ENCODE data around the gene CD8A.

The CD8A gene

DNA sequence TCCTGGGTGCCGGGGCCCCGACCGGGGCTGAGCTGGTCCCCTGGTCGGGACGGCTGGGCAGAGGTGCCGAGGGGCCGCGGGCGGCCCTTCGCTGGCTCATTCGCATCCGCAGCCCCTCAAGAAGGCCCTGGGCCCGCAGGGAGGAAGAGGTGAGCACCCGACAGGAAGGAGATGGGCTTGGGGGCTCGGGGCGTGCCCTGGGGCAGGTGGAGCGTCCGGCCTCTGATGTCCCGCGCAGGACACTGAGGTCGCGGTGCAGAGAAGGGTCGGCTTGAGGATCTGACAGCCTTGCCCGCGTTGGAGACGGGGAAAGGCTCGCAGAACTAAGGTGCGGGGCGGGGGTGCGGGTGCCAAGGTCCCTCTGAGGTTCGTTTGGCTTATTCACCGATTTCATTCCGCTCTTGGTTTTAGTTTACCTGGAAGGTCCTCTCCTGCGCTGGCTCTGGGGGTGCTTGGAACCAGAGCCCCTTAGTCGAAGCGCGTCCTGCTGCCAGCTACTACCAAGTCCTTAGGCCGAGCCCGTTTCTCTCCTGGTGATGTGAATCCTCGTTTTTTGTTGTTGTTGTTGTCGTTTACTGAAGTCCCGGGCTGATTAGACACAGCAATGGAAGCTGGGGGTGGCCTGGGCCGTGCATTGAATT, 18.9 kb upstream of the CD8A start:
- in situ Hi-C loops (cut with HindIII; ENCODE audit: low sequenced_read_pairs): no loop called here

DNA sequence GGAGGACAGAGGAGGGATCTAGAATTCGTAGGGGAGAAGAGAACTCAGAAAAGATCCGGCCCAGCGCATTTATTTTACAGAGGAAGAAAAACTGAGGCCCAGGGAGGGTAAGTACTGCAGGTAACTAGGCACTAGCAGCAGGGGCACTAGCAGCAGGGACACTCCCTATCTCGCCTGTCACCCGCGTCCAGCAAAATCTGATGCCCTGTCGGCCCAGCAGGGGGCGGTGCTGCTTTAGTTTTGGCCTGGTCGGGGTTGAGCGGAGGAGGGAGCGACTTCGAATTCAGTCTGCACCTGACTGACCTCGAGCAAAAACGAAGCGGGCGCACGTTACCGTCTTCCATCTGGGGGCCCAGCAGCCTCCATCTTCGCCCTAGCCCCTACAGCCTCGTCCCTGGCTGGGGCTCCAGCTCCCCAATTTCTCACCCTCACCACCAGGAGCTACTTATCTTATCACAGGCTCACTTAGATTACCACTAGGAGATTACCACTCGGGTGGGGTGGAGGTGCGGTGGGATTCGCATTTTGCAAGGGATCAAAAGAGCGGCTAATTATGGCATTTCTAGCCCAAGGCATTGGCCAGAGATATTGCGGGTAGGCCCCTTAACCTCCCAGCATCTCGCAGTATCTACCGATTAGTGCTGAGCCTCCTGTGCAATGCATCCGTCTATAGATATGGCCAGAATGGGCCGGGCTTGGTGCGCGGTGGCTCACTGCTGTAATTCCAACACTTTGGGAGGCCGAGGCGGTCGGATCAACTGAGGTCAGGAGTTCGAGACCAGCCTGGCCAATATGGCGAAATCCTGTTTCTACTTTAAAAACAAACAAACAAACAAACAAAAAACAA, 17.8 kb upstream of the CD8A start:
- in situ Hi-C loops (cut with HindIII; ENCODE audit: low sequenced_read_pairs): no loop called here

DNA sequence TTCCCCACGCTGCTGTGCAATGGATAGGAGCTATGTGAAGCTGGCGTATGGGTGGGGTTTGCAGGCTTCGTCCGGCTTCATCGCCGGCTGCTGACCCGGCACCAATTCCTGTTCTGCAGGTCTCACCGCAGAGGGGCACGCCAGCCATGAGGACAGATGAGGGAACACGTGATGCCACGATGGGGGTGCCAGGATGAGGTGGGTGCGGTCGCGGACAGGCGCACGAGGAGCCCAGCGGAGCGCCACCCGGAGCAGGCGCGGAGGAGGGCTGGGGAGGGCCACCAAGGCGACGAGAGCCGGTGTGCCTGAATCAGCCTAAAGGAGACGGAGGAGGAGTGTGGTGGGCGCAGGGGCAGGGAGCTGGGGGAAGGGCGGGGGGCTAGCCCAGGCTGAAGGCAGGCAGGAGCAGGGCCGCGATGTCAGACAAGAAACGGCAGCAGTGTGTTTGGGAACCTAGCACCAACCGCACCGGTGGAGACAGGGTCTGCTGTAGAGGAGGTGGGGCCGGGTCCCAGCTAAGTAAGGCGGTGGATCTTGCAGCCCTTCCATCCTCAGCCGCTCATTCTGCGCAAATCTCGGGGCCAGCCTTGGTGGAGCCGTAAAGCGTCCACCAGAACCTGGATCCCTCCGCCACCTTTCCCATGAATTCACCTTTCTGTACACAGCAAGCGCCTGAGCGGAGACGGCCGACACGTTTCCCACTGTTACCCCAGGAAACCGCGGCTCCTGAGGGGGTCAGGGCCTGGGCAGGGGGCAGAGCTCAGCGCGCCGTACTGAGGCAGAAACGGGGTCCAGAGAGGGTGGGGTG, 17.0 kb upstream of the CD8A start:
- in situ Hi-C loops (cut with HindIII; ENCODE audit: low sequenced_read_pairs): no loop called here

DNA sequence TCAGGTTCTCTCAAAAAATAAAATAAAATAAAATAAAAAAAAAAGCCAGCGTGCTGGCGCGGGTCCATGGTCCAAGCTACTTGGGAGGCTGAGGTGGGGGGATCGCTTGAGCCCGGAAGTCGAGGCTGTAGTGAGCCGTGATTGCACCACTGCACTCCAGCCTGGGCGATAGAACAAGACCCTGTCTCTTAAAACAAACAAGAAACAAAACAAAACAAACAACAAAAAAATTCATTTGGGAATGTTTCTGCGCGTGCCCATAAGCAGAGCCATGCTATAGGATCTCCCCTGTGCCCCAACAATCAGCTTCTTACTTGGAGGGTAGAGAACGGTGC, 16.4 kb upstream of the CD8A start:
- in situ Hi-C loops (cut with HindIII; ENCODE audit: low sequenced_read_pairs): no loop called here

DNA sequence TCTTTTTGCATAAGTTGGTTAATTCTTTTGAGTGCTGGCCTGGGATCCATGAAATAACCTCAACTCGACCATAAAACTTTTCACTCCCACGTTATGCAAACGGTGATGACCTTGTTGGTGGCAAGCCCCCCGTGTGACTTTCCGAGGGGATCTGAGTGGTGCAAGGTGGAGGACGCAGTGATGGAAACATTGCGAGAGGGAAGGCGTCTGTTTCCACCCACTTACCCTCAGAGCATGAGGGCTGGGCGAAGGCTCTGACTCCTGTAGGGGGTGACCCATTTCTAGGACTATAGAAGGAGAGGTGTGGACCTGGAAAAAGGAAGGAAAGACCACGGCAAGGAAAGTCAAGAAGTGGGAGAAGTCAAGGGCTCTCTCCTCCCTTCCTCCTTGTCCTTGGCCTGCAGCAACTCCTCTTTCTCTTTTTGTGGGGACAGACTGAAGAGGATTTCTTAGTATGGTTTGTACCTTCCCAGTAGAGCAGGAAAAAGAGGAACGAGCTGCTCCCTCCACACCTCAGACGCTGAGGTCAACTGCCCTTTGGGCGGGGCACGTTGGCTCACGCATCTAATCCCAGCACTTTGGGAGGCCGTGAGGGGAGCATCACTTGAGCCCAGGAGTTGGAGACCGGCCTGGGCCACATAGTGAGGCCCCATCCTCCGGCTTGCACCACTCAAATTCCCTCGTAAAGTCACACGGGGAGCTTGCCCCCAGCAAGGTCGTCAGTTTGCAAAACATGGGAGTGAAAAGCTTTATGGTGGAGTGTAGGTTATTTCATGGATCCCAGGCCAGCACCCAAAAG, 15.5 kb upstream of the CD8A start:
- in situ Hi-C loops (cut with HindIII; ENCODE audit: low sequenced_read_pairs): no loop called here

DNA sequence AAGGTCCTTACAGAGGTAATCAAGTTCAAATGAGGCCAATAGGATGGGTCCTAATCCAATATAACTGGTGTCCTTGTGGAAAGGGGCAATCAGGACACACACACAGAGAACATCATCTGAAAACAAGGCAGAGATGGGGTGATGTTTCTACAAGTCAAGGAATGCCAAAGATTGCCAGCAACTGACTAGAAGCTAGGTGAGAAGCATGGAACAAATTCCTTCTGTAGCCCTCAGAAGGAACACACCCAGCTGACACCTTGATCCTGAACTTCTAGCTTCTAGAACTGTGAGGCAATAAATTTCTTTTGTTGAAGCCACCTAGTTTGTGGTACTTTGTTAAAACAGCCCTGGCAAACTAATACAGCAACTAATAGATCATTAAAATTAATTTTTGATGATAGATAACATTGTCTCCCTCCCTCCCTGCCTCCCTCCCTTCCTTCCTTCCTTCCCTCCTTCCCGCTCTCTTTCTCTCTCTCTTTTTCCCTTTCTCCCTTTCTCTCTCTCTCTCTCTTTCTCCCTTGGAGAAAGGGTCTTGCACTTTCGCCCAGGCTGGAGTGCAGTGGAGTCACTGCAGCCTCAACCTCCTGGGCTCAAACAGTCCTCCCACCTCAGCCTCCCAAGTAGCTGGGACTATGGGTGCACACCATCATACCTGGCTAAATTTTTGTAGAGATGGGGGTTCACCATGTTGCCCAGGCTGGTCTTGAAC, 10.3 kb upstream of the CD8A start:
- in situ Hi-C loops (cut with HindIII; ENCODE audit: low sequenced_read_pairs): no loop called here

DNA sequence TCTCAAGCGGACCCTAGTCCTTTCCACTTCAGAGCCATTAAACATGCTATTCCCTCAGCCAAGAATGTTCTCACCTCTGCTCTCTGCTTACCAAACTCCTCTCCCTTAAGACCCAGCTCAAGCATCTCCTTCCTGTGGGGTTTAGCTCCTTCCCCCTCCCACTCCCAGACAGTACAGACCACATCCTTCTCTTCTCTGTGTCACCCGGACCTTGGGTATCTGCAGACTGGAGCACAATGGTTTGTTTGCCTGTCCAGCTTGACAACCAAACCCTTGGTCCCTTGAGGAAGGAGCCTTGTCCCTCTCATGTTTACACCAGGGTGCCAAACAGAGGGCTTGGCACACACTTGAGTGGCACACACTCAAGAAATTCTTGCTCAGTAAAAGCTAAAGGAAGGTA, 4.1 kb upstream of the CD8A start:
- in situ Hi-C loops (cut with HindIII; ENCODE audit: low sequenced_read_pairs): no loop called here

DNA sequence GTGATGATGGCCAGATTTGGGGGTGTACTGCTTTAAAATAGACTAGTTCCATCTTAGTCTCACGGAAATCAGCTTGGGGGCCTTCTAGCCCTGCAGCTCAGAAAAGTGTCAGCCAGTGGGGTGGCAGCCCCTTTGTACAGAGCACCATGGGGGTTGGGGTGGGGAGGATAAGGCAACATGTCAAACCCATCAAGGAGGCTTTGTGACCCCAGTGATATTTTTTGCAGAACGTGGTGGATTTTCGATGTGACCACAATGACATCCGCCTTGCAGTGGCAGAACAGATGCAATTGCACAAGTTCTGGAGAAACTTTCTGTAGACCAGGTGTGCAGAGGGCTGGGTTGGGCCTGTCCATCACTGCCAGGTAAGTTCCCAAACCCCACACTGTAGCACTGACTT, 3.0 kb upstream of the CD8A start:
- in situ Hi-C loops (cut with HindIII; ENCODE audit: low sequenced_read_pairs): no loop called here

DNA sequence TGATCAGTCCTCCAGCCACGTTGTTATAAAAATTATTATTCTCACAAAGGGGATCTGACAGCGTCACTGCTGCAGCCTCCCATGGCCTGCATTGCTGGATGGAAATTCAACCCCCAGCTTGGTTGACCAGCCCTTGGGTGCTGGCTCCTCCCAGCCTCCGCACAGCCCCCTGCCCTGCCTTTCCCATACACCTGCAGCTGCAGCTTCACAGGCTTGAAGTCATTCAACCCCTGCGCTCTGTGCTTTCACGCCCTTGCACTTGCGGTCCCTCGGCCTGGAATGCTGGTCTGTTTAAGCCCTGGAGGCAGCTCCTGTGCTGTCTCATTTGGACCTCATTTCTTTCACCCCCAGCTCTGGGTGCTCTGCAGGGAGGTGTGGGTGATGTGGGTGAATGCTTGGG, 860 bp upstream of the CD8A start:
- in situ Hi-C loops (cut with HindIII; ENCODE audit: low sequenced_read_pairs): no loop called here

DNA sequence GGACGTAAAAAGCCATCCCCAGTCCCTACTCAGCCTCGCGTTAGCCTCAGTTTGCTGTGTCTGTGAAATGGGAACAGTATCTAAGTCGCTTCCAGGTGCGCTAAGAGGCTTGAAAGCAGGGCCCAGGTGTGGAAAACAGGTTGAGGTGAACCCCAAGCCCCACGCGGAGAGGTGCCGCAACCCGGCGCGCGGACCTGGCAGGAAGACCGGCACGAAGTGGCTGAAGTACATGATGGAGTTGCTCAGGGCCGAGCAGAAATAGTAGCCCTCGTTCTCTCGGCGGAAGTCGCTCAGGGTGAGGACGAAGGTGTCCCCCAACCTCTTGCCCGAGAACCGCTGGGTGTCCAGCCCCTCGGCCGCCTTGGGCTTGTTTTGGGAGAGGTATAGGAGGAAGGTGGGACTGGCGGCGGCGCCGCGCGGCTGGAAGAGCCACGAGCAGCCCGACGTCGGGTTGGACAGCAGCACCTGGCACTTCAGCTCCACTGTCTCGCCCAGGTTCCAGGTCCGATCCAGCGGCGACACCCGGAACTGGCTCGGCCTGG, 508 bp downstream of the CD8A start:
- in situ Hi-C loops (cut with HindIII; ENCODE audit: low sequenced_read_pairs): no loop called here

DNA sequence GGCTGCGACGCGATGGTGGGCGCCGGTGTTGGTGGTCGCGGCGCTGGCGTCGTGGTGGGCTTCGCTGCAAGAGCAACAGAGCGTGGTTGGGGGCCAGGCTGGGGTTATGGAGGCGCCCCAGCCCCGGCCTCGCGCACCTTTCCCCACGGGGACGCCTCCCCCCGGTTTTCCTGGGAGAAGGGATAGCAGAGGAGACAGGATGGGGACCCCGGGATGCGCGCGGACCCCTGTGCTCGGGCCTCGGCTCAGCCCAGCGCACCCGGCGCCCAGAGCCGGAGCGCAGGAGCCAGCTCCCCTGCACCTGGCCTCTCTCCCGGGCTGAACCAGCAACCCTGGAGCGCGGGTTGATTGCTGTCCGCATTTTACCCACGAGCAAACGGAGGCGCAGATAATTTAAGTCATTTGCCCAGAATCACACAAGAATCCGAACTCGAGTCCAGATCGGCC, 1.0 kb downstream of the CD8A start:
- in situ Hi-C loops (cut with HindIII; ENCODE audit: low sequenced_read_pairs): no loop called here

DNA sequence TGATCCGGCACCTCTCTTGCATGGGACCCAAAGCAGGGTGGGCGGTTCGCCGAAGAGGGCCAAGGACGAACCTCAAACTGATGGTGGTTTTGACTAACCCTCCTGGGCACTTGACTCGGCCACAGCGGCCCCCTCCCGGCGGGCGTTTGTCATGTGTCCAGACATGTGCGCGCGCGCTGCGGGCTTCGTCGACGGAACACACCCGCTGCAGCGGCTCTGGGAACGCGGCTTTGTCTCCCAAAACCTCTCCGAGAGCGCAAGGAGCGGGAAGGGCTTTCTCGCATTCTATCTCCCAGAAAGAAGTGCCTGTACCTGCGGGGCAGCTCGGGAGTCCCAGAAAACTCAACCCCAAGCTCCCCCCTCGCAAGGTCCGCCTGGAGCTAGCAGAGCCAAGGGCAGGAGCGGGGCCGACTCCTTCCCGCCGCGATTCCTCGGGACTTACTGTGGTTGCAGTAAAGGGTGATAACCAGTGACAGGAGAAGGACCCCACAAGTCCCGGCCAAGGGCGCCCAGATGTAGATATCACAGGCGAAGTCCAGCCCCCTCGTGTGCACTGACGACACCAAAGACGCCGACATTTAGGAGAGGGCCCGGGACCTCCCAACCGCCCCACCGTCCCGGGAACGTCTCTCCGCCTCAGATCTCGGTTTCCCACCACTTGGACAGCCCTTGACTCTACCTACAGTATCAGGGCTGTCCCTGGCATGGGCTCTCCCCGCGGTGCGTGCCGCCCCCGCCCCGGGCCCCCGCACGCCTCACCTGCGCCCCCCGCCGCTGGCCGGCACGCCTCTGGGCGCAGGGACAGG, 1.6 kb downstream of the CD8A start:
- in situ Hi-C loops (cut with HindIII; ENCODE audit: low sequenced_read_pairs): no loop called here

DNA sequence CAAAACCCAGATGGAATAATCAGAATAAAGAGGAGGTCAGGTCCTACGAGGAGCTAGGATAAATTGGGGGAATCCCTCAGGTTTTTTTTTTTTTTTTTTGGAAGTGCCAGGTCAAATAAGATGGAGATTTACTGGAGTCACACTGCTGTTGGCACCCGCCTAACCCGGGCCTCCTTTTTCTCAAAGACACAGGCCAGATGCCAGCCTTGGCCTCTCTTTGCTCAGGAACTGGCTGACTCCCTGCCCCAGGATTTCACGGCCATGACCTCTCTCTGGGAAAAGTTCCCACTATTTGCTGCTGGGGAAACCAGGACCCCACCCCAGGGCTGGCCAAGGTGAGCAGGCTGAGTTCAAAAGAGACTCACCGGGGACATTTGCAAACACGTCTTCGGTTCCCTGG, 2.5 kb downstream of the CD8A start:
- in situ Hi-C loops (cut with HindIII; ENCODE audit: low sequenced_read_pairs): no loop called here

DNA sequence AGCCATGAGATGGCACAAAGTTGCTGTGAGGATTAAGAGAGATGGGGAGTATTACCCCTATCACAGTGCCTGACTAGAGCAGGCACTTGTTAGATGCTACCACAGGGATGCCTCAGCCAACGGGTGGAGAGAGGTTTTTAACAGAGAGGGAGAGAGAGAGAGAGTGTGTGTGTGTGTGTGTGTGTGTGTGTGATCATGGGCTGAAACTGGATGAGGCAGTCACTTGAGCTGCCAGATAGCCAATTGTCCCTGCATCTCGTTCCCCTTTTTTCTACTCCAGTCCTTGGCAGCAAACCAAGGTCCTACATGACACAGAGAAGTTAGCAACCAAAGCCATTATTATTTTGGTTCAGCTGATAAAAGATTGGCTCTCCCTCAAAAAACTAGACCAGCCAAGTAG, 3.0 kb downstream of the CD8A start:
- in situ Hi-C loops (cut with HindIII; ENCODE audit: low sequenced_read_pairs): no loop called here

DNA sequence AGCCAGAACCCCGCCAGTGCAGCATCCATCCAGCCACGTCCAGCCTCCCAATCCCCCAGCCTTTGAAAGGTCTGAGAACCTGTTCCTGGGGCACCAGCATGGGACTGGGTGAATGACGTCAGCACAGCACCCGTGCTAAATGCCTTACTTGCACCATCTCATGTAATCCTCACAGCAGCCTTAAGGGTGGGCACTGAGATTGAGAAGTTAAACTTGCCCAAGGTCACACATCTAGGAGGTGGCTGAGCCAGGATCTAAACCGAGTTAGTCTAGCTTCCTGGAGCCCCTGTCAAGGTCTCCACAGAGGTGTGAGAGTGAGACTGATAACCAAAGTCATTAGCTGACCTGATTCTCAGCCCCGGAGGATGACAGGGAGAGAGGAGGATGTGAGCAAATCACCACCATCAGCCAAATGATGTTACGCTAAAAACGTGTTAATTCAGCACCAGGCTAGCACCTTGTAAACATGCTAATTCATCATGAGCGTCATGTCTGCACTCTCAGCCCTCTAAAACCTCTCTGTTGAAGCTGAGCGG, 4.6 kb downstream of the CD8A start:
- in situ Hi-C loops (cut with HindIII; ENCODE audit: low sequenced_read_pairs): no loop called here

DNA sequence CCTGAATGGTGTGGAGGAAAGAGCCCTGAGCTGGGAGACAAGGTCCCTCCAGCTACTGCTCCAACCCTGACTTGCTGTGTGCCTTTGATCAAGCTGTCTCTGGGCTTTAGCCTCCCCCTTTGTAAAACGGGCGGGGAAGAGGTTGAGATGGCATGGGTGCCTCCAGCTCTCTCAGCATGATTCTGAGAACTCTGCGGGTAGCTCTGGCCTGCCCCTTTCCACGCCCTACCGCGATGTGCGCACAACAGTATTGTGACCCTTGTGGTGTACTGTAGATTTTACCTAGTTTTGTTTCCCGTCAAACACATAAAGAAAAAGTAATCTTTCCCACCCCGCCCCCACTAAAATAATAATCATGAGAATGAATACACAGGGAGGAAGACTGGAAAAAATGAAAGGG, 5.3 kb downstream of the CD8A start:
- in situ Hi-C loops (cut with HindIII; ENCODE audit: low sequenced_read_pairs): no loop called here

DNA sequence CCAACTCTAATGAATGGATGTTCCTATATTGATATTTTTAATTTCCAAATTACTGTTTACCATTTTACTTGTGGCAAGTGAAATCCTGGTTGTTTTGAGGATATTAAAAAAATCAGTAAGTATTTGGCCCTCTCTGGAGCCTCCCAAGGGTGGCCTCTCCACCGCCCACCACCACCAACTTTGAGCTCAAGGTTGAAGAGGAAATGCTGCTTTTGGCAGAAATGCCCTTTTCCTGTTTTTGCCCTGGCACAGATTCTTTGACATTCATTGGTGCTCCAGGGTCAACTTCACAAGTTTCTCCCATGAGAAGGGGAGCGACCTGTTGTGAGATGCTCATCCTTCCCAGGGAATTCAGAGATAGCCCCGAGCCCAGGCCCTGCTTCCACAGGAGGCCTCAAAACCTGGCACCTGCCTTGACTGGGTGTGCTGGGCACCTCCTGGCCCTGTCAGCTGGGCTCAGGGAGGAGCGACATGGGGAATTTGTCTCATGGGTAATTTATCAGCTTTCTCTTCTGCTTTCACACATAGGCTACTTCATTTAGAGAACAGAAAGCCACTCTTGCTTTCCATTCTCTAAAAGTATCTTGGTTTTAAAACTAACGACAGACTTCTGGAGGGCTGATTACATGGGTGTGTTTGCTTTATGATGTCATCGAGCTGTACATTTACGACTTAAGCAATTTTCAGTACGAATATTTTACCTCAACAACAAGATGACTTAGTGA, 6.9 kb downstream of the CD8A start:
- in situ Hi-C loops (cut with HindIII; ENCODE audit: low sequenced_read_pairs): no loop called here

DNA sequence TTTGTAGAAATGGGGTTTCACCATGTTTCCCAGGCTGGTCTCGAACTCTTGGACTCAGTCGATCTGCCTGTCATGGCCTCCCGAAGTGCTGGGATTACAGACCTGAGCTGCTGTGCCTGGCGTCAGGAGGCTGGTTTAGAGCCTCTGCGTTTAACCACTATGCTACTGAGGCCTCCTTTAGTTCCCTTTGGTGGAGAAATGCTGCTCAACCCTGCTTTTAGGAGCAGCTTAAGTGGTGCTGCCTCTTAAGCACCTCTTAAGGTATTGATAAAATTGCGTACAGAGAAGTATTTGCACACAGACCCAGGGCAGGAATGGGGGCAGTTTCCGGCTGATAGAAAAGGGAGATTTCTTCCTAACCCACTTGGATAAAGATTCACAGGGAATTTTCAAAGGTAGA, 8.0 kb downstream of the CD8A start:
- in situ Hi-C loops (cut with HindIII; ENCODE audit: low sequenced_read_pairs): no loop called here

Measured in DLD1 (cell line).